Esophagus squamous epithelium (tissue), 5 donors: Measurements from ENCODE around the gene SMYD3. TPM values are rescaled to one million over a fixed set of nuclear protein-coding genes. Genes with fewer than 3 reads are reported as not detected.

Source experiments
- DNase-seq: peaks from one replicate; lab custom pipeline; 2025; lab: John Stamatoyannopoulos, UW
- H3K27ac ChIP-seq, 4 donors: fragments of 200-600 bp; sonication (generic); one replicate each; pipeline ENCODE4 v1.5.1; 2016 to 2019; ENCODE audit warnings: mild to moderate bottlenecking in 1 of 4
- H3K27me3 ChIP-seq, 4 donors: fragments of 200-600 bp; sonication (generic); 1 replicate in 3 of 4; 2 replicates in 1 of 4; pipeline versions ENCODE4 v1.5.1 to v1.6.0; 2017 to 2021; ENCODE audit warnings: antibody characterized with exemption in 1 of 4
- H3K36me3 ChIP-seq, 3 donors: fragments of 200-600 bp; sonication (generic); one replicate each; pipeline ENCODE4 v1.5.1; 2016 to 2019
- H3K4me1 ChIP-seq, 3 donors: fragments of 200-600 bp; sonication (generic); one replicate each; pipeline ENCODE4 v1.5.1; 2017 to 2019
- H3K4me3 ChIP-seq, 4 donors: fragments of 200-600 bp; sonication (generic); 1 replicate in 3 of 4; 2 replicates in 1 of 4; pipeline ENCODE4 v1.5.1; 2016 to 2019; ENCODE audit warnings: mild to moderate bottlenecking in 2 of 4, moderate library complexity in 1 of 4
- H3K9me3 ChIP-seq, 3 donors: fragments of 200-600 bp; sonication (generic); one replicate each; pipeline ENCODE4 v1.5.1; 2016 to 2019
- CTCF ChIP-seq, 6 experiments: fragments of 450-650 bp in 4 of 6; fragments of 200-600 bp in 2 of 6; sonication (generic) in 2 of 6; IDR thresholded peaks; one replicate each; pipeline ENCODE4 v1.5.1; 2016 to 2019; ENCODE audit warnings: antibody characterized with exemption in 6 of 6, mild to moderate bottlenecking in 4 of 6, moderate library complexity in 4 of 6
- POLR2A ChIP-seq, 4 donors: fragments of 450-650 bp; IDR thresholded peaks; one replicate each; pipeline ENCODE4 v1.6.1; 2017; ENCODE audit warnings: antibody characterized with exemption in 4 of 4, mild to moderate bottlenecking in 4 of 4, moderate library complexity in 3 of 4
- WGBS, 2 donors: methylation state at CpG; one replicate each; pipeline ENCODE4 v1.1.5; 2018; 5-methylcytosine and 5-hydroxymethylcytosine counted together
- intact Hi-C: fragments of 100-400 bp; cut with DNase I; formaldehyde crosslinking; loops from one replicate; pipeline ENCODE4 v1.15.0; 2022
- total RNA-seq, 4 donors: library from RNA; depleted of rRNA; stranded (reverse); fragments of >200 nt; gene quantifications; one replicate each; pipeline ENCODE4 v1.1.0, GENCODE V29; 2016
- donor health status: DM: yes; HTN: yes; CAD: no.

SMYD3 gene
- total RNA-seq, 4 donors from 2014 or later, result 8.4 to 15.8 (median 11.5) TPM

- intact Hi-C loops, result no loop called here
- Histone ChIP-seq H3K4me1 (no peaks in the 10 kb centered on the region), H3K9me3 (no peaks in the 10 kb centered on the region), H3K27me3 (no peaks in the 10 kb centered on the region), H3K36me3 (no peaks in the 10 kb centered on the region), H3K4me3 (no peak overlapping the region), H3K27ac (no peak overlapping the region)
- TF ChIP-seq POLR2A (IDR thresholded peaks at IDR 0.05) (no peak), CTCF (IDR thresholded peaks at IDR 0.05) (no peak)
- WGBS, 2 donors, result 82 to 93% methylated on average over 7 of the region's 7 CpGs
- DNase-seq, result no peak
Measured at GRCh38 chr1:246195296-246195695, 311.8 kb downstream of the SMYD3 start.

GRCh38 chr1:246193537-246193936, 313.5 kb downstream of the SMYD3 start:
- TF ChIP-seq CTCF (IDR thresholded peaks at IDR 0.05) (no peak), POLR2A (IDR thresholded peaks at IDR 0.05) (no peak)
- no peaks in the 10 kb centered on the region for H3K4me1 ChIP-seq
- no peaks in the 10 kb centered on the region for H3K9me3 ChIP-seq
- no peak overlapping the region for H3K27ac ChIP-seq
- DNase-seq, result no peak
- WGBS, 2 donors, result 91 to 94% methylated on average over 12 of the region's 12 CpGs
- intact Hi-C loops, result no loop called here
- no peak overlapping the region for H3K4me3 ChIP-seq
- no peaks in the 10 kb centered on the region for H3K36me3 ChIP-seq
- H3K27me3 ChIP-seq, result no peaks in the 10 kb centered on the region

- Histone ChIP-seq H3K27ac (no peak overlapping the region), H3K9me3 (no peaks in the 10 kb centered on the region), H3K36me3 (no peaks in the 10 kb centered on the region), H3K27me3 (no peaks in the 10 kb centered on the region), H3K4me3 (no peak overlapping the region), H3K4me1 (no peaks in the 10 kb centered on the region)
- DNase-seq, result no peak
- 94 to 98% methylated on average over 3 of the region's 3 CpGs for WGBS, 2 donors
- TF ChIP-seq POLR2A (IDR thresholded peaks at IDR 0.05), result no peak
- no peak for TF ChIP-seq CTCF (IDR thresholded peaks at IDR 0.05)
- intact Hi-C loops, result no loop called here
Measured at GRCh38 chr1:246189126-246189525, 318.0 kb downstream of the SMYD3 start.

GRCh38 chr1:246187834-246188372, 319.2 kb downstream of the SMYD3 start:
- Histone ChIP-seq H3K9me3 (no peaks in the 10 kb centered on the region), H3K27ac (no peak overlapping the region), H3K27me3 (no peaks in the 10 kb centered on the region), H3K4me1 (no peaks in the 10 kb centered on the region), H3K36me3 (no peaks in the 10 kb centered on the region), H3K4me3 (no peak overlapping the region)
- no peak for TF ChIP-seq CTCF (IDR thresholded peaks at IDR 0.05)
- TF ChIP-seq POLR2A (IDR thresholded peaks at IDR 0.05), result no peak
- 89 to 92% methylated on average over 10 of the region's 10 CpGs for WGBS, 2 donors
- no peak for DNase-seq
- intact Hi-C loops, result no loop called here

- Histone ChIP-seq H3K27me3 (no peaks in the 10 kb centered on the region), H3K9me3 (no peaks in the 10 kb centered on the region), H3K4me1 (no peaks in the 10 kb centered on the region), H3K4me3 (no peak overlapping the region), H3K27ac (no peak overlapping the region), H3K36me3 (no peaks in the 10 kb centered on the region)
- intact Hi-C loops, result no loop called here
- no peak for TF ChIP-seq CTCF (IDR thresholded peaks at IDR 0.05)
- 86 to 100% methylated on average over 1 of the region's 1 CpG for WGBS, 2 donors
- no peak for DNase-seq
Measured at GRCh38 chr1:246184503-246184902, 322.6 kb downstream of the SMYD3 start.
